ENCODE data around the gene TFCP2L1. TPM values are rescaled to one million over a fixed set of nuclear protein-coding genes. Genes with fewer than 3 reads are reported as not detected.

The TFCP2L1 gene
- total RNA-seq, 1 experiment from 2014 or later: 4.3 TPM

GRCh38 chr2:121295911-121296650 is 11.1 kb upstream of the TFCP2L1 start:
- POLR2A ChIA-PET: no interaction called here
- no peak for ATAC-seq
- CTCF ChIA-PET: interaction anchor here (1.0 to 2.0 kb wide), 7 partner anchors 11 to 201 kb away, joined by 3 to 8 read pairs (median 5); partner anchors contain the start of gene TFCP2L1
- H3K36me3 Mint-ChIP-seq: no peaks in the 10 kb centered on the region
- H3K27me3 Mint-ChIP-seq (ENCODE audit: low read depth): no peaks in the 10 kb centered on the region
- no peak for TF ChIP-seq AFF4 (CRISPR knock-in tag; IDR thresholded peaks at IDR 0.05; ENCODE audit: borderline replicate concordance)
- no peak for TF ChIP-seq STAT6 (CRISPR knock-in tag; conservative IDR thresholded peaks at IDR 0.05; ENCODE audit: low read depth)
- TF ChIP-seq JUN (CRISPR knock-in tag; IDR thresholded peaks at IDR 0.05): no peak
- TF ChIP-seq NR2C2 (CRISPR knock-in tag; IDR thresholded peaks at IDR 0.05): no peak
- no peak for TF ChIP-seq NR1H2 (CRISPR knock-in tag; IDR thresholded peaks at IDR 0.05)
- TF ChIP-seq RELA (CRISPR knock-in tag; IDR thresholded peaks at IDR 0.05; ENCODE audit: borderline replicate concordance): 0 out of 2 replicates have a peak, but pooled peaks have one; percentile 24
- no peak overlapping the region for H3K4me3 Mint-ChIP-seq
- H3K9me3 Mint-ChIP-seq: no peaks in the 10 kb centered on the region
- no peak overlapping the region for H3K27ac Mint-ChIP-seq
- no peak for DNase-seq (ENCODE audit: low spot score)
- no peaks in the 10 kb centered on the region for H3K4me1 Mint-ChIP-seq

GRCh38 chr2:121294881-121295840 is 10.2 kb upstream of the TFCP2L1 start:
- Mint-ChIP-seq H3K4me1 (no peaks in the 10 kb centered on the region), H3K36me3 (no peaks in the 10 kb centered on the region), H3K27ac (no peak overlapping the region), H3K27me3 (ENCODE audit: low read depth) (no peaks in the 10 kb centered on the region), H3K4me3 (no peak overlapping the region), H3K9me3 (no peaks in the 10 kb centered on the region)
- CTCF ChIA-PET: interaction anchor here (0.8 to 1.5 kb wide), 8 partner anchors 10 to 200 kb away, joined by 3 to 6 read pairs (median 3); partner anchors contain the start of gene TFCP2L1
- TF ChIP-seq TEAD1 (CRISPR knock-in tag; IDR thresholded peaks at IDR 0.05) (no peak), NR3C1 (CRISPR knock-in tag; conservative IDR thresholded peaks at IDR 0.05; ENCODE audit: low read depth) (no peak), FOXP1 (CRISPR knock-in tag; IDR thresholded peaks at IDR 0.05; ENCODE audit: borderline replicate concordance) (no peak), GRHL2 (CRISPR knock-in tag; IDR thresholded peaks at IDR 0.05; ENCODE audit: insufficient replicate concordance, severe bottlenecking) (no peak), FOXP4 (CRISPR knock-in tag; IDR thresholded peaks at IDR 0.05) (no peak), ZNF396 (CRISPR knock-in tag; IDR thresholded peaks at IDR 0.05; ENCODE audit: borderline replicate concordance) (no peak), SMAD3 (CRISPR knock-in tag; IDR thresholded peaks at IDR 0.05; ENCODE audit: borderline replicate concordance) (no peak), SP1 (CRISPR knock-in tag; conservative IDR thresholded peaks at IDR 0.05) (no peak), PREB (CRISPR knock-in tag; IDR thresholded peaks at IDR 0.05; ENCODE audit: borderline replicate concordance) (no peak), ETV6 (CRISPR knock-in tag; IDR thresholded peaks at IDR 0.05) (no peak), RORB (CRISPR knock-in tag; IDR thresholded peaks at IDR 0.05) (no peak)
- ATAC-seq (no peak), DNase-seq (ENCODE audit: low spot score) (no peak)
- POLR2A ChIA-PET: no interaction called here
